GM10847 (cell line): ENCODE data around the gene TBX1.

ENCODE experiments used
- POLR2A ChIP-seq: IDR thresholded peaks from 2 replicates; pipeline ENCODE4 v1.6.1; 2011; ENCODE audit not compliant: insufficient read length; ENCODE audit errors: extremely low read depth

Gene TBX1

DNA sequence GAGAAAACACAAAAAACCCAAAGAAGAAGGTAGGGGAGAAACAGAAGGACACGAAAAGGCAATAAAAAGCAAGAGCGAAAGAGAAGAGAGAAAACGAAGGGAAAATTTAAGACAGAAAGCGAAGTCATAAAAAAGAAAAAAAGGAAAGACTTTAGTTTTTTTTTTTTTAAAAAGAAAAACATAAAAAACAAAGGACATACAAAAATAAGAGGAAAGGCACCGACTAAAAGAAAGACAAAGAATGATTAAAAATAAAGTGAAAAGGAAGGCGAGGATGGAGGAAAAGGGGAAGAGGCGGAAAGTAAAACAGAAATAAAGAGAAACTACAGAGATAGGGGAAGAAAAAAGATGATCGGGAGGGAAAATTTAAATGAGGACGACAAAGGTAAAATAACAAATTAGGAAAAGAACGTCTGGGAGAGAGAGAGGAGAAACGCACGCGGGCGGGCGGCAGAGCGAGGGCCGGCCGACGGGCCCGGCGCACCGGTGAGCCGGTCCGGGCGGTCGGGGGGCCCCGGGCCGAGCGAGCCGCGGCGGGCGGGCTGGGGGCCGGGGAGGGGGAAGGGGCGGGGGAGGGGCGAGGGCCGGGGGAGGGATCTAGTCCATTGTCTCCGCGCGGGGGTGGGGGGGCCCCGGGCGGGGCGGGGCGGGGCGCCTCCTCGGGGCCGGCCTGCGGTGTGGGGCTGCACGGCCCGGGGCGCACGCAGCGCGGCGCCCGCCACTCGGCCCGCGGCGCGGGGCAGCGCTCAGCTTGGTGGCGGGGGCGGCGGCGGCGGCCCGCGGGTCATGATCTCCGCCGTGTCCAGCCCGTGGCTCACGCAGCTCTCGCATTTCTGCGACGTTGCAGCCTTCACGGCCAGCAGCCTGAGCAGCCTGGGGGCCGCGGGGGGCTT is at the start of gene TBX1:
TBX1 (plus strand) TSS at position 721 of the 893 bp plus-strand sequence; CDS start at position 787, 66 bp downstream.
- TF ChIP-seq POLR2A: no peak

DNA sequence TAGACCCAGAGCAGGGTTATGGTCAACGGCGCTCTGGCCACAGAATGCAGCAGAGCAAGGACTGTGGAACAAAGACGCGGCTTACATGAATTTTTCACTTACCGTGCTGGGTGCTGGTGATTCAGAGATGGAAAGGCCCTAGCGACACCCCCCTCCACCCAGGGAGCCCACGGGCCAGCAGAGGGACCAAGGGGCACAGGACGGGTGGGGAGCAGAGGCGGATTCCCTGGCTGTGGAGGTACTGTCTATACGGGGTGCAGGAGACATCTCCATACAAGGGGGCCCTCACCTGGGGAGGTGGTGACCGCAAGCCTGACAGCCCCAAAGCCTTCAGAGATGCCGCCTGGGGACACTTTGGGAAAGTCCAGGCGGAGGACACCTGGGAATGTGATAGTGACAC is 47.3 kb upstream of the TBX1 start:
- TF ChIP-seq POLR2A: no peak

DNA sequence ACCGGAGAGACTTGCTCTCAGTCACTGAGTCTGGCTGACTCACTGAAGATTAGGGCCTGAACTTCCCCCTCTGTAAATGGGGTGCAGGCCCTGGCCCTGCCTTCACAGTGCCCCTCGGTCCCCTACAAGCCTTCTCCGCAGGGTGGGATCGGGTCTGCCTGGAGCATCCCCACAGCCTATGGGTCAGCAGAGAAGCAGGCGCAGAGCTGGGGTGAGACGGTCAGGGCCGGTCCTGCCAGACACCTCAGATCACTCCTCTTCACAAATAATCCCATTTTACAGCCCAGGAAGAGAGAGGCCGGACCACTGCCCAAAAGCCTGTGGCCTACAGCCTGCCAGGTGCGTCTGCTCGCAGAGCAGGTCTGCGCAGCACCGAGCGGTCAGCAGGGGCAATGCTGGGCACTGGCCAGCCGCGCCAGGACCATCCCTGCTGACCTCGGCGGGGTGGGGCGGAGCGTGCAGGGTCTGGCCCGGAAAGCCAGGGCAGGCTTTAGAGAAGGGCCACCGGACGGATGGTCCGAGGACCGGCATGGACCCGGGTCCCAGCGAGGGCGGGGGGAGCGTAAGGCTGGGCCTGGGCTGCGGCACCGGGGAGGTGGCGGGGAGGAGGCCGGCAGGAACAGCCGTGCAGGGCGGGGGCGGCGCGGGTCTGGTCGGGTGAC is 46.8 kb upstream of the TBX1 start:
- no peak for TF ChIP-seq POLR2A

DNA sequence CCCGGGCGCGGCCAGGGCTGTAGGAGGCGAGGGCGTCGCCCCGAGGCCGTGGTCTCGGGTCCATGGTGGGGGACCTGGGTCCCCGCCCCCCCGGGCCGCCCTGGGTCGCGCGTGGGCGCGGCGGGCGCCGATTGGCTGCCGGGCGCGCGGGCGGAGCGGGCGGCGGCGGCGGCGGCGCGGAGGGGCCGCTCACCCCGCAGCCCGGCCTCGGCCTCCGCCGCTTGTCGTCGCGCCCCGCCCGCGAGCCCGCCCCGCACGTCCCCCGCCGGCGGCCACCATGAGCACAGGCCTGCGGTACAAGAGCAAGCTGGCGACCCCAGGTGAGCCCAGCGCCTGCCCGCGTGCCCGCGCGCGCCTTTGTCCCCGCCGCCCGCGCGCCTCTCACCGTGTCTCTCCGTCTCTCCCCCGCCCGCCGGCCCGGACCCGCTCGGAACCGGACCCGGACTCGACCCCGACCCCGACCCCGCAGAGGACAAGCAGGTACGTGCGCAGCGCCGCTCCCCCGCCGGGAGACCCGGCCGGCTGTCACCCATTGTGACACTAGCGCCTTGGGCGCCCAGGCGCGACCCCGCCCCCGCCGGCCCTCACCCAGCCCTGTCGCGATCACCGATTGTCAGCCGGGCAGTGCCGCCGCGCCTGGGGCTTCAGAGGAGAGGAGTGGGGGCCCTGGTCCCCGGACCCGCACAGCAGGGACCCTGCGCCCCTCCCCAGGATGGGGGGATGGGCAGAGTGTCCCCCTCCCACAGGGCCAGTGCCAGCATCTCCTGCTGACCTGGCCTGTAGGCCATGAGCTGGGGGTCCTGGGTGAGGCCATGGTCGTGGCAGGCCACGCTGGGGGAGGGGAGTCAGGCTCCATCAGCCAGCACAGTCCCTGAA is 46.0 kb upstream of the TBX1 start, which contains the start of gene SEPTIN5:
SEPTIN5 (plus strand) TSS at position 192 of the 876 bp plus-strand sequence; CDS start at position 278, 86 bp downstream.
- TF ChIP-seq POLR2A: no peak

GRCh38 chr22:19715188-19715930 is 45.2 kb upstream of the TBX1 start:
- no peak for TF ChIP-seq POLR2A

DNA sequence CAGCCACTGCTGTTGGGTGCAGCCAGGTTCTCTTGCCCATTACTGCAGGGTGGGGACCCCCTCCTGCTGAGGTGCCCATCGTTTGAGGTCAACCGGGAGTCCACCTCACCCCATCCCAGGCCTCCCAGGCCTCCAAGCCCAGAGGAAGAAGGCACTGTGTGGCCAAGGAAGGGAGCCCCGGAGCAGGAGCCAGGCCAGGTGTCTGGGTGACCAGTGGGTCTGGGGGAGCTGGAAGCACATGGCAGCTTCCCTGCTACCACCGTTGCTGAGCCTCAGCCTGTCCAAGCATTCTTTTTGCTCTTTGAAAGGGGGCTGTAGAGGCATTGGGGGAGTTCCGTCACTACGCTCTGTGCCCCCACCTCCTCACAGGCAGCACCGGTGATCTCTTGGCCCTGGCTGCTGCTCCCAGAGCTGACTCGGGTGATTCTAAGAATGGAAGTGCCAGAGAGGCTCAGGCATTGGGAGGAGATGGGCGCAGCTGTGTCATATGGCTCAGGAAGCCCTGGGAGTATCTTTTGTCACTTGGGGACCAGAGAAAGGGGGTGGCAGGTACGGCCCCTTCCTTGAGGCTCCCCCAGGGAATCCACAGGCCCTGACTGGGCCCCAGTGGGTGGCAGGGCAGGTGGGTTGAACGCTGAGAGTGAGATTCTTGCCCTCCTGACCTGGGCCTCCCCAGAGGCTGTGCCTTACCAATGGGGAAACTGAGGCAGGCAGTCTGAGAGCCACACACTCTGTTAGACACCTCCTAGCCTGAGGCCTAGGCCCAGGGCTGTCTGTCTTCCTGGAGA is 44.3 kb upstream of the TBX1 start:
- no peak for TF ChIP-seq POLR2A

GRCh38 chr22:19716829-19717105 is 43.8 kb upstream of the TBX1 start:
- no peak for TF ChIP-seq POLR2A

GRCh38 chr22:19717181-19717580 is 43.4 kb upstream of the TBX1 start:
- TF ChIP-seq POLR2A: no peak

DNA sequence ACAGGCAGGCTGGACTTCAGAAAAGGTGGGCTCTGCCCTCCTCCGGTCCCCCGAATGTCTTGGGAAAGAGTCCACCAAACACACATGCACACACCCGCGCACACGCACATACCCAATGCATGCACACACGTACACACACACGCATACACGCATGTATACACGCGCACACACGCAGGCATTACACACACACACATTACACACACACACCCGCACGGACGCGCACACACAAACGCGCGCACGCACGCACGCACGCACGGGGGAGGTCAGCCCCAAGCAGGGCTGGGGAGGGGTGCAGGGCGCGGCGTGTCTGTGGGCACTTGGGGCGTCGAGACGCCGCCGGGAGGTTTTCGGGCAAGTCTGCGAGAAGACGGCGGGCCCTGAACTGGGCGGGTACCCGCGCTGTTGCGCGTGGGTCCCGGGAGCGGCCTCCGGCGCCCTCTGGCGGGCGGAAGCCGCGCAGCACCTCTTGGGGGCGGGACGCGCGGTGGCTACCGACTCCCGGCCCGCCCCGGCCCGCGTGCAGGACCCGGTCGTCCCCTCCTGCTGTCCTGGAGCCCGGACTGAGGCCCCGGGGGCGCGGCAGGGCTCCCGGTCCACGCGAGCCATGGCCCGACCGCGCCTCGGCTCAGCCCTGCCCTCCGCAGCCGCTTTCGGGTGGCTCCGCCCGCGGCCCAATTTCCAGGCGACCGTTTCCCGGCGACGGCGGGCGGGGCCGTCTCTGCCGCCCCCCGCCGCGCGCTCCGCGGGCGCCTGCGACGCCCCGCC is 42.7 kb upstream of the TBX1 start:
- TF ChIP-seq POLR2A: no peak

DNA sequence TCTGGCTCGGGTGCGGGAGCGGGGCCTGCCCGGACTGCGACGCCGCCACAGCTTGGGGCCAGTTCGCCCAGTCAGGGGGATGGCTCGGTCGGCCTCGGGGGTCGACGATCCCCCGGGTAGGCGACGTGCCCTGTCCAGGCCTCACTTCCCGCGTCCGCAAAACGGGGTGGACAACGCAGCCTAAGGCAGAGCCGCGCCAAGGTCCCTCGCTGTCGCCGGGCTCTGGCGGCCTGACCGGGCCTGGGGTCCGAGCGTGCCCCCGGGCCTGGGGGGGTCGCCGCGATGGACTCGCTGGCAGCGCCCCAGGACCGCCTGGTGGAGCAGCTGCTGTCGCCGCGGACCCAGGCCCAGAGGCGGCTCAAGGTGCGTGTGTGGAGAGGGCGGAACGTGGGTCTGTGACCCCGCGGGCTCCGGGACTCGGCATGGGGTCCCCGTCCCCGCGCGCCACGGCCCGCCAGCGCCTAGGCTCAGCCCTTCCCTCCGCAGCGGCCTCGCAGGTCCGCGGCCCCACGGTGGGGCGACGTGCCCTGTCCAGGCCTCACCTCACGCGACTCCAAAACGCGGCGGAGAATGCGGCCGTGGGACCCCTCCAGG is 42.0 kb upstream of the TBX1 start:
- TF ChIP-seq POLR2A: no peak

GRCh38 chr22:19719050-19719482 is 41.5 kb upstream of the TBX1 start:
- TF ChIP-seq POLR2A: no peak

DNA sequence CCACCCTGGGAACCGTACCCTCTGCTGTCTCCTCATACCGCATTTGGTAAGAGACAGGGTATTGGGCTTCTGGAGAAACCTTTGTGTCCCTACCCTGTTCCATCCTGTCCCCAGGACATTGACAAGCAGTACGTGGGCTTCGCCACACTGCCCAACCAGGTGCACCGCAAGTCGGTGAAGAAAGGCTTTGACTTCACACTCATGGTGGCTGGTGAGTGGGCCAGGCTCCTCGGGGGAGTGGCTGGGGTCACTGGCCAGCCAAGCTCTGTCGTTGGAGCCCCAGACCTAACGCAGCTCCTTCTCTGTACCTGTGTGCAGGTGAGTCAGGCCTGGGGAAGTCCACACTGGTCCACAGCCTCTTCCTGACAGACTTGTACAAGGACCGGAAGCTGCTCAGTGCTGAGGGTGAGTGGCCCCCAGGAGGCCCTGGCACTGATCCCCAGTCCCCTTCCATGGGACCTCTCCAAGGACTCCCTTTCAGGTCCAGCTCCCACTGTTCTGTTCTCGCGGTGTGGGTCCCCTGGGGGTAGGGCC is 41.0 kb upstream of the TBX1 start:
- no peak for TF ChIP-seq POLR2A
